ENCODE results near the gene CADM4. TPM values are rescaled to one million over a fixed set of nuclear protein-coding genes. Genes with fewer than 3 reads are reported as not detected.

CADM4 gene
- total RNA-seq, 1 experiment from 2014 or later = 28.7 TPM

DNA sequence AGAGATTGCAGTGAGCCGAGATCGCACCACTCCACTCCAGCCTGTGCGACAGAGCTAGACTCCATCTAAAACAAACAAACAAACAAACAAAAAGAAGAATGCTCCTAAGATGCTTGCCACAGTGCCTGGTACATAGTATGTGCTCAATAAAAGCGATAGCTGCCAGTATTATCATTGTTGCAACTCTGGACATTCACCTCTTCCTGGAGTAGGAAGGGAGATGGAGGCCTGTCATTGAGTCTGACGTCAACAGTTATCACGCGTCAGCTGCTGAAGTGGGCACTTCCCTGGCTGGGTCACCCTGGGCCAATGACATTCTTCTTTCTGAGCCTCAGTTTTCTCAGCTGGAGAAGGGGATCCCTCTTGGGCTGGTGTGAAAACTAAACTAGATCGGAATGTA is 34.5 kb upstream of the CADM4 start:
- intact Hi-C loops (cut with micrococcal nuclease) = loop anchor here (10.0 kb wide), 1 partner anchor 111 kb away; the partner anchor contains the start of gene KCNN4
- H3K4me2 ChIP-seq (ENCODE audit: low read length) = peak overlapping the region; percentile 70
- TF ChIP-seq SRF (IDR thresholded peaks at IDR 0.05; ENCODE audit: low read depth) (no peak), POLR2A (IDR thresholded peaks at IDR 0.05; ENCODE audit: borderline replicate concordance, extremely low read depth, insufficient read depth, insufficient read length) (no peak), EZH2 (IDR thresholded peaks at IDR 0.05) (no peak), JUND (IDR thresholded peaks at IDR 0.05) (no peak), TCF7L2 (IDR thresholded peaks at IDR 0.05; ENCODE audit: borderline replicate concordance, extremely low read depth, insufficient read depth, insufficient read length) (no peak), FOSL1 (IDR thresholded peaks at IDR 0.05; ENCODE audit: low read depth) (no peak), RAD21 (IDR thresholded peaks at IDR 0.05; ENCODE audit: low read depth) (no peak), ELF1 (IDR thresholded peaks at IDR 0.05; ENCODE audit: borderline replicate concordance, low read depth) (no peak), CBX3 (IDR thresholded peaks at IDR 0.05; ENCODE audit: low read depth) (no peak), ZFX (IDR thresholded peaks at IDR 0.05) (no peak)
- TF ChIP-seq, protein P1, sequence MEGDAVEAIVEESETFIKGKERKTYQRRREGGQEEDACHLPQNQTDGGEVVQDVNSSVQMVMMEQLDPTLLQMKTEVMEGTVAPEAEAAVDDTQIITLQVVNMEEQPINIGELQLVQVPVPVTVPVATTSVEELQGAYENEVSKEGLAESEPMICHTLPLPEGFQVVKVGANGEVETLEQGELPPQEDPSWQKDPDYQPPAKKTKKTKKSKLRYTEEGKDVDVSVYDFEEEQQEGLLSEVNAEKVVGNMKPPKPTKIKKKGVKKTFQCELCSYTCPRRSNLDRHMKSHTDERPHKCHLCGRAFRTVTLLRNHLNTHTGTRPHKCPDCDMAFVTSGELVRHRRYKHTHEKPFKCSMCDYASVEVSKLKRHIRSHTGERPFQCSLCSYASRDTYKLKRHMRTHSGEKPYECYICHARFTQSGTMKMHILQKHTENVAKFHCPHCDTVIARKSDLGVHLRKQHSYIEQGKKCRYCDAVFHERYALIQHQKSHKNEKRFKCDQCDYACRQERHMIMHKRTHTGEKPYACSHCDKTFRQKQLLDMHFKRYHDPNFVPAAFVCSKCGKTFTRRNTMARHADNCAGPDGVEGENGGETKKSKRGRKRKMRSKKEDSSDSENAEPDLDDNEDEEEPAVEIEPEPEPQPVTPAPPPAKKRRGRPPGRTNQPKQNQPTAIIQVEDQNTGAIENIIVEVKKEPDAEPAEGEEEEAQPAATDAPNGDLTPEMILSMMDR (IDR thresholded peaks at IDR 0.05 in 2 of 3, conservative IDR thresholded peaks at IDR 0.05 in 1 of 3; ENCODE audit: borderline replicate concordance in 1 of 3, insufficient read depth in 1 of 3, low read depth in 2 of 3, low read length in 2 of 3) = no peak
- TF ChIP-seq, protein P2, sequence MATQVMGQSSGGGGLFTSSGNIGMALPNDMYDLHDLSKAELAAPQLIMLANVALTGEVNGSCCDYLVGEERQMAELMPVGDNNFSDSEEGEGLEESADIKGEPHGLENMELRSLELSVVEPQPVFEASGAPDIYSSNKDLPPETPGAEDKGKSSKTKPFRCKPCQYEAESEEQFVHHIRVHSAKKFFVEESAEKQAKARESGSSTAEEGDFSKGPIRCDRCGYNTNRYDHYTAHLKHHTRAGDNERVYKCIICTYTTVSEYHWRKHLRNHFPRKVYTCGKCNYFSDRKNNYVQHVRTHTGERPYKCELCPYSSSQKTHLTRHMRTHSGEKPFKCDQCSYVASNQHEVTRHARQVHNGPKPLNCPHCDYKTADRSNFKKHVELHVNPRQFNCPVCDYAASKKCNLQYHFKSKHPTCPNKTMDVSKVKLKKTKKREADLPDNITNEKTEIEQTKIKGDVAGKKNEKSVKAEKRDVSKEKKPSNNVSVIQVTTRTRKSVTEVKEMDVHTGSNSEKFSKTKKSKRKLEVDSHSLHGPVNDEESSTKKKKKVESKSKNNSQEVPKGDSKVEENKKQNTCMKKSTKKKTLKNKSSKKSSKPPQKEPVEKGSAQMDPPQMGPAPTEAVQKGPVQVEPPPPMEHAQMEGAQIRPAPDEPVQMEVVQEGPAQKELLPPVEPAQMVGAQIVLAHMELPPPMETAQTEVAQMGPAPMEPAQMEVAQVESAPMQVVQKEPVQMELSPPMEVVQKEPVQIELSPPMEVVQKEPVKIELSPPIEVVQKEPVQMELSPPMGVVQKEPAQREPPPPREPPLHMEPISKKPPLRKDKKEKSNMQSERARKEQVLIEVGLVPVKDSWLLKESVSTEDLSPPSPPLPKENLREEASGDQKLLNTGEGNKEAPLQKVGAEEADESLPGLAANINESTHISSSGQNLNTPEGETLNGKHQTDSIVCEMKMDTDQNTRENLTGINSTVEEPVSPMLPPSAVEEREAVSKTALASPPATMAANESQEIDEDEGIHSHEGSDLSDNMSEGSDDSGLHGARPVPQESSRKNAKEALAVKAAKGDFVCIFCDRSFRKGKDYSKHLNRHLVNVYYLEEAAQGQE (IDR thresholded peaks at IDR 0.05; ENCODE audit: low read depth) = no peak
- TF ChIP-seq, protein P3, sequence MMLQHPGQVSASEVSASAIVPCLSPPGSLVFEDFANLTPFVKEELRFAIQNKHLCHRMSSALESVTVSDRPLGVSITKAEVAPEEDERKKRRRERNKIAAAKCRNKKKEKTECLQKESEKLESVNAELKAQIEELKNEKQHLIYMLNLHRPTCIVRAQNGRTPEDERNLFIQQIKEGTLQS (IDR thresholded peaks at IDR 0.05) = no peak
- H3K9me3 ChIP-seq (ENCODE audit: control insufficient read depth in 1 of 2, insufficient read depth in 1 of 2, low read depth in 1 of 2, low read length in 2 of 2) = no peaks in the 10 kb centered on the region
- peak overlapping the region; percentile 72 for H3K27ac ChIP-seq (ENCODE audit: low read depth, low read length)
- H3K27me3 ChIP-seq (ENCODE audit: insufficient read depth, low read length) = no peaks in the 10 kb centered on the region
- ChIA-PET CTCF (no interaction called here), POLR2A (interaction anchor here (0.6 to 2.0 kb wide), 4 partner anchors 13 to 223 kb away, joined by 3 to 8 read pairs (median 4); no protein-coding TSS in a partner anchor), RAD21 (ENCODE audit: low non-redundant PET in 1 of 2, low total read pairs in 2 of 2, uncharacterized antibody in 2 of 2, unreplicated experiment in 2 of 2) (no interaction called here)
- no peak for ATAC-seq
- H2AFZ ChIP-seq (ENCODE audit: low read depth, low read length, poor library complexity, severe bottlenecking) = no peak overlapping the region
- no TSS peak for BruUV-seq (replicated peaks)
- no peaks in the 10 kb centered on the region for H3K9me2 ChIP-seq (ENCODE audit: insufficient read depth)
- no peak overlapping the region for H3K4me3 ChIP-seq (replicated peaks in 1 of 2; ENCODE audit: low read depth in 1 of 2, low read length in 2 of 2)
- no peaks in the 10 kb centered on the region for H4K20me1 ChIP-seq (ENCODE audit: insufficient read depth)
- H3K79me2 ChIP-seq (ENCODE audit: insufficient read depth, low read length) = peaks cover 8% of the 10 kb centered on the region
- H3K4me1 ChIP-seq (ENCODE audit: control insufficient read depth in 1 of 2, insufficient read depth in 2 of 2, low read length in 2 of 2) = peaks cover 37 to 67% of the 10 kb centered on the region in 2 experiments
- no peaks in the 10 kb centered on the region for H3K36me3 ChIP-seq (ENCODE audit: control insufficient read depth in 1 of 2, insufficient read depth in 2 of 2, low read length in 2 of 2)
- peak overlapping the region; percentile 54; the same call in 1 of the 2 replicates for H3K9ac ChIP-seq (ENCODE audit: low read length)
- no peak for DNase-seq (ENCODE audit: low read depth, low spot score)
